NB4 (cell line): ENCODE measurements around the gene XRCC6.
"Not testable (repeated sequence)": the region's sequence is repeated elsewhere in the genome, so short reads cannot be mapped to it uniquely, and the experiment has no call there.

Experiments
- DNase-seq: peaks from one replicate; pipeline ENCODE4 v3.0.0; 2010; ENCODE audit warnings: low read depth
- H3K4me3 ChIP-seq: one replicate; pipeline ENCODE4 v1.5.1; 2011; ENCODE audit warnings: mild to moderate bottlenecking, low read depth, low read length, moderate library complexity
- CTCF ChIP-seq: IDR thresholded peaks from one replicate; pipeline ENCODE4 v1.5.1; 2012; ENCODE audit warnings: low read depth, low read length
- MAX ChIP-seq: IDR thresholded peaks from 2 replicates; pipeline ENCODE4 v1.6.1; 2011; ENCODE audit warnings: low read depth, low read length
- MYC ChIP-seq: IDR thresholded peaks from 2 replicates; pipeline ENCODE4 v1.6.1; 2011; ENCODE audit warnings: low read depth, low read length
- POLR2A ChIP-seq: IDR thresholded peaks from 2 replicates; pipeline ENCODE4 v1.6.1; 2011; ENCODE audit warnings: mild to moderate bottlenecking; ENCODE audit not compliant: insufficient read length; ENCODE audit errors: extremely low read depth

The XRCC6 gene

GRCh38 chr22:41621099-41621910 is at the start of gene XRCC6:
Gene XRCC6 (plus strand): TSS chr22:41621295. CDS start chr22:41622005, 710 bp downstream.
- TF ChIP-seq POLR2A (peak; percentile 68), MAX (peak; percentile 84), MYC (peak; percentile 31; the same call in 1 of the 2 replicates), CTCF (no peak)
- peak; percentile 99 for DNase-seq

GRCh38 chr22:41571786-41572185 is 49.3 kb upstream of the XRCC6 start:
- no peak for TF ChIP-seq MYC
- no peak for TF ChIP-seq MAX
- TF ChIP-seq CTCF = no peak
- no peak for TF ChIP-seq POLR2A
- DNase-seq = no peak
- no peak overlapping the region for H3K4me3 ChIP-seq

More at GRCh38 chr22:41621099-41621910, at the start of gene XRCC6:
- peak within 1 kb of the TSS; percentile 96 for H3K4me3 ChIP-seq

GRCh38 chr22:41572305-41572704 is 48.8 kb upstream of the XRCC6 start:
- H3K4me3 ChIP-seq, DNase-seq: not testable (repeated sequence)

- no peak overlapping the region for H3K4me3 ChIP-seq
These were observed 47.4 kb upstream of the XRCC6 start for GRCh38 chr22:41573677-41574076.

GRCh38 chr22:41574847-41575381 is 46.2 kb upstream of the XRCC6 start:
- DNase-seq = no peak
- no peak overlapping the region for H3K4me3 ChIP-seq
- no peak for TF ChIP-seq MYC
- TF ChIP-seq MAX = no peak
- no peak for TF ChIP-seq POLR2A
- no peak for TF ChIP-seq CTCF

More at GRCh38 chr22:41573677-41574076, 47.4 kb upstream of the XRCC6 start:
- no peak for DNase-seq
- TF ChIP-seq CTCF (no peak), MAX (no peak), POLR2A (no peak), MYC (no peak)

GRCh38 chr22:41575533-41575932 is 45.6 kb upstream of the XRCC6 start:
- no peak for TF ChIP-seq MAX
- no peak for TF ChIP-seq POLR2A
- no peak for TF ChIP-seq MYC
- no peak for TF ChIP-seq CTCF
- no peak overlapping the region for H3K4me3 ChIP-seq
- DNase-seq = no peak
